Measurements from ENCODE around the gene SYPL1.
"Not testable (repeated sequence)": the region's sequence is repeated elsewhere in the genome, so short reads cannot be mapped to it uniquely, and the experiment has no call there.

DNA sequence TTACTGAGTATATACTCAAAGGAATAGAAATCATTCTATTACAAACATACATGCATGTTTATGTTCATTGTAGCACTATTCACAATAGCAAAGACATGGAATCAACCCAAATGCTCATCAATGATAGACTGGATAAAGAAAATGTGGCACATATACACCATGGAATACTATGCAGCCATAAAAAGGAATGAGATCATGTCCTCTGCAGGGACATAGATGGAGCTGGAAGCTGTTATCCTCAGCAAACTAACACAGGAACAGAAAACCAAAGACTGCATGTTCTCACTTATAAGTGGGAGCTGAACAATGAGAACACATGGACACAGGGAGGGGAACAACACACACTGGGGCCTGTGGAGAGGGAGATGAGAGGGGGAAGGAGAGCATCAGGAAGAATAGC lies 26.1 kb upstream of the SYPL1 start:
- not testable (repeated sequence) for TF ChIP-seq CTCF, POLR2A (IDR thresholded peaks at IDR 0.05)
